AML-193 (cell line): ENCODE measurements around the gene CCDC178.
"Not testable (repeated sequence)": the region's sequence is repeated elsewhere in the genome, so short reads cannot be mapped to it uniquely, and the experiment has no call there.

Experiments used
- DNase-seq, 2 experiments: peaks; one replicate each; lab custom pipeline; 2025; lab: John Stamatoyannopoulos, UW

The CCDC178 gene

DNA sequence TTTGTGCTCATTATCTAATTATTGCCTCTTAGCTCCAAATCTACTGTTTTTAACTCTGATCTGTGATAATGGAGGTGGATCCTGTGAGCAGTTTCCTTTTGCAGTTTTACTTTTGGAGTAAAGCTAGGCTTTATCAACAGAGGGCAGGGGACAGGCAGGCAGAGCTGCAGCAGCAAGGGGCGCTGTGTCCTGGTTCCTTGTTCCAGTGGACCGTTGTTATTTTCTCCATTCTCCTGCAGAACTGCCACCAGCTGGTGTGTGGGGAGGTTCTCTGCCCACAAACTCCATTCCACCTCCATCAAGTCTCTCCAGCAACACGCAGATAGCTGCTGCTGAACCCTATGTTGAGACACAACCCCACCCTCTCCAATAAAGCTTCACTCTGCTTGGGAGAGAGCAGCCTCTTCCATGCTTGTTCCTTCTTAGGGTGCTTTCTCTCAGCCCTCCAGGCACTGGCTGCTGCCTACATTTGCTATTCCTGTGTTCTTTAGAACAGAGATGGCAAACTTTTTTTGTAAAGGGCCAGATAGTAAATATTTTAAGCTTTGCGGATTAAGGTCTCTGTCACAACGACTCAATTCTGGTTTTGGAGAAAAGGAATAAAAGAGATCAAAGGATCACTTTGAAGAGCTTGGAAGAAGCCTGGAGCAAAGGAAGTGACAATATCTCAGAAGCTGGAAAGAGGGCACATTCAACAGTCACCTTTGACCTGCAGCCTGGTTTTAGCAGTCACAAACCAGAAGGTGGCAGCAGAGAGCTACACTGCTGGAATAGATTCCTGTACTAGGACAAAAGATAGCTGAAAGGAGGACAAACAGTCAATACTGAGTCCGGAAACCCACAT is 208.8 kb downstream of the CCDC178 start:
- DNase-seq, result peak; percentile 45 to 49

DNA sequence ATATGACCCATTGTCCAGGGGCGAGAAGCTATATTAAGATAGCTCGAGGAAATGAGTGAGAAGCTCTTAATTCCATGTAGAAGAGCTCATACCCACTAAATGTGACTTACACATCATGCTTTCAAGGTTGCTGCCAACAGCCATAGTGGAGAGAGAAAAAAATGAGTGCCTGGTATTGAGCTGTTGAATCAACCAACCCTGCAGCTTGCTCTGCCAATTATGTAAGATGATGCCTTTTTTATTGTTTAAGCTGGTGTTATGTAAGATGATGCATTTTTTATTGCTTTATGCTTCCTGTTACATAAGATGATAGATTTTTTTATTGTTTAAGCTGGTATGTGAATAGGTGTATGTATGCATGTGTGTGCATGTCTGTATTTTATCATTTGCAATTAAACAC is 228.2 kb downstream of the CCDC178 start:
- no peak for DNase-seq

DNA sequence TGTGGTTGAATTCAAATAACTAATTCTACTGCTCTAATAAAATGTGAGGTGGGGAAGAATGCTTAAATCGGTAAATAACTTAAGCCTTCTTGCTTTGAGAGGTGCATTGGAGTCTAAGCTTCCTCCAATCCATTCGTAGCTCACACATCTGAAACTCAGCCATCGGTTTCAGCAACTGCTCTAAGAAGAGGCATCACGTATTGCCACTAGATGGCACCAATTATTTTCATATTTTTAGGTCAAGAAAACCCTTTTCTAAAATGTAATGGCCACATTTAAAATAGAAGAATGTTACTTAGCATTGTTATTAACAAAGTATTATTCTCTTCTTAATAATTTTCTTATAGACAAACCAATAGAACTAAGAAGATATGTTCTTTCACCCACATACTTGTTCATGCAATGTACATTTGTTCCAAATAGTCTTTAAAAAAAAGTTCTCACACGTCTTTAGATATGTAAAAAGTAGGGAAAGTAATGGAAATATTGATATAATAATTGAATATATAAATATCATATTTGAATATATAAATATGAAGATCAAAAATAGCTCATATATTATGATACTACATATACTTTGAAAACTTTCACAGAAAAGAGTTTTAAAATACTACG is 229.8 kb downstream of the CCDC178 start:
- DNase-seq, result peak; percentile 34 to 36

DNA sequence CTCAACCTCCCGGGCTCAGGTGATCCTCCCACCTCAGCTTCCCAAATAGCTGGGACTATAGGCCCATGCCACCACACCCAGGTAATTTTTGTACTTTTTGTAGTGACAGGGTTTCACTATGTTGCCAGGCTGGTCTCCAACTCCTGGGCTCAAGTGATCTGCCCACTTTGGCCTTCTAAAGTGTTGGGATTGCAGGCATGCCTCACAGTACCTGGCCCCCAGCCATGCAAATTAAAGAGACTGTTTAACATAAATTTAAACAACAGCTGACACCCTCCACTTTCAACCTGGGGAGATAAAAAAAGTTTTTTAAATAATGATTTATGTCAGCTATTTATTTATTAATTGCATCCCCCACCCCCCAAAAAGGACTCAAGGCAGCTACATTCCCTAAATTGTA is 234.7 kb downstream of the CCDC178 start:
- DNase-seq, result no peak

DNA sequence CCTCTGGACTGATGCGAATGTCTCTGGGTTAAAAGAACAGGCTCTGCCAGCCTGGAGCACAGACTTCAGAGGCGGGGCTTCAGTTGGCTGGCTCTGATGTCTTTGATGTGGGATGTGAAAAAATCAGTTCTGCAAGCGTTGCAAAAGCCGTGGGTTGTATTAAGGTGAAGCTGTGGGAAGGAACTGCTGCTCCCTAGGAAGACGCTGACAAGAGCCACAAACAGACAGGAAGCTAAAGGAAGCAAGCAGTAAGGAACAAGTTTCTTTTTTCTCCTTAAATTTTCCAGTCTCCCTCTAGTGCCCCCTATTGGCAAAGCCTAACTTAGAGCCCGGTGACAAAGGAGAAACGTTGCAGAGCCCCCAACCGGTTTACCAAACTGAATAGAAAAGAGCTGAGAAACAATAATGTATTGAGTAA is 239.0 kb downstream of the CCDC178 start:
- peak; percentile 6 to 24 for DNase-seq

DNA sequence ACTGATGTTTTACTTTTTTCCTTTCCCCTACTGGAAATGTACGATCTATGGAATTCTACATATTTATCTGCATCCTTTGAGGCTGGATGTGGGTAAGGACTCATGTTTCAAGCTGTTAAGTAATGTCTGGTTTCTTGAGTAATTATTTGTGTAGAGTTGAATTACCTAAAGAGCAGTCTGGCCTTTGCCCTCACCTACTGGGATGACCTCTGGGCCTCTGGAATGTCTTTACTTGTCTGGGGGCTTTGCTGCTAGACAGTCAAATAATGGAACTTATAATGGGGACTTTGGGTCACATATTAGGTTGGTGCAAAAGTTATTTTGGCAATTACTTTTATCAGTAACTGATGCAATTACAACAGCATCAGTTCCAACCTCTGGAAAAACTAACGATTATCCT is 244.7 kb downstream of the CCDC178 start:
- DNase-seq, result no peak

DNA sequence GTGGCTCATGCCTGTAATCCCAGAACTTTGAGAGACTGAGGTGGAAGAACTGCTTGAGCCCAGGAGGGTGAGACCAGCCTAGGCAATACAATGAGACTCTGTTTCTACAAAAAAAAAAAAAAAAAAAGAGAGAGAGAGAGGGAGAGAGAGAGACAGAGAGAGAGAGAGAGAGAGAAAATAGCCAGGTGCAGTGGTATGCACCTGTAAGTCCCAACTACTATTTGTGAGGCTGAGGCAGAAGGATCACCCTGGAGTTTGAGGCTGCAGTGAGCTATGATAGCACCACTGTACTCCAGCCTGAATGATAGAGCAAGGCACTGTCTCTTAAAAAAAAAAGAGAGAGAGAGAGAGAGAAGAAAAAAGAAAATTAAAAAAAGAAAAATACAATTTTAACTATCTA is 245.7 kb downstream of the CCDC178 start:
- no peak for DNase-seq

DNA sequence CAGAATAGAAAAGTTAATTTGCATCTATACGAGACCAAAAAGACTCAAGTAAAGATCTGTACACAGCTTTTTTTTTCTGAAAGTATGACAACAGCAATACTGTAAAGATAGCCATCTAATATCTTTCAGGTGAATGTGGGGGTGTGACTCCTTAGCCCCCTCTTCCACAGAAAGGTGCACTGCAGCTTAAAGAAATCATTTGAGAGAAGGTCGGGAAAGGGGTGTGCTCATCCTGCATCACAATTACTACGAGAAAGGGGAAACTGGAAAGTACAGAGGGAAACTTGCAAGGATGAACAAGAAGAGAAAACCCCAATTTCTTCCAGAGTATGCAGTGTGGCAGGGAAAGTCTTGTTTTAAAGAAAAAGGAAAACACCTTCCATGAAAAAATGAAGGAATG is 255.6 kb downstream of the CCDC178 start:
- no peak for DNase-seq

DNA sequence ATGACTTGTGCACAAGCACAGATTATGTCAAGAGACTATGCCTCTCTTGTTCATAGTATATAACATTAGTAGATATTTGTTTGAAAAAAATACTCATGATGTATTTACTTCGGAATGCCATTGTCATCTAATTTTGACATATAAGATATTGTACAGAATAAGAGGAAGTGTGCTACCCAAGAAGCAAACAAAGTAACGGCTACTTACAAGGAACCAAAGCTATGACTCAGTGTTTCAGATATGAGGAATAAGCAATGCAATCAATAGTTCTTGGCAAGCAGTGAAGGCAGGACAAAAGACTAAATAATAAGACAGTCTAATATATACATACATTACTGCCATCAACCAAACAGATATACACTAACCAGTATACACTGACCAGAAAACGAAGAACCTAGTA is 256.3 kb downstream of the CCDC178 start:
- no peak for DNase-seq

DNA sequence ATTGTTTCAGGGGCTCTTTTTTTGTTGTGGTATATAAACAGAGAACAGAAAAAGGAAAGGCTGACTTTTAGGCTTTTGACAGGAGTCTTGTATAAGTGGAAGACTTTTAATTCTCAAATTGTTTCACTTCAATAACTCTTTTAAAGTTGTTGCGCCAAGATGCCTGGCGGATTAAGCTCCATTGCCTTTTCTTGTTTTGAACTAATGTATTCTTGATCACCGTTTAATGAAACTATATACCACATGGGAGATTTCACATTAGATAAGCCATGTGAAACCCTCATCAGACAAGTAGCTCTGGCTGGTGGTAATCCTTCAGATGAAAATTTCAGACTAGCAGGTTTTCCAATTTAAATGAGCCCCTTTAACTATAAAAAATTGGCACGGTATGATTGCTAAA is 257.4 kb downstream of the CCDC178 start:
- no peak for DNase-seq

DNA sequence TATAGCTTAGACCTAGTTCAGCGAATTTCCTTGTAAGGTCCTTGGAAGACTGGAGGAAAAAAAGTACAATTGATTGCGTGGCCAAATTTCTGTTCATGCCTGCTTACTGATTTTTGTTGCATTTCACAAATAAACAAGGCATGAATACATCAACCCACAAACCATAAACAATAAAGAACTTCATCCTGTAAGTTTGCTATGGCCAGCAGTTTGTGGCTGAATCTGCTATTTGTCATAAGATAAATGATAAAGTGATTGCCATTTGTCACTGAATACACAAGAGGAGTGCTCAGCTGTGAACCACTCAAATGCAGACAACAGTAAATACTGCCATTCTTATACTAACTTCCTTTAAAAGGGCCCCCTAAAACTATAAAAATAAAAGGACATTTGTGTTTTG is 259.5 kb downstream of the CCDC178 start:
- no peak for DNase-seq

DNA sequence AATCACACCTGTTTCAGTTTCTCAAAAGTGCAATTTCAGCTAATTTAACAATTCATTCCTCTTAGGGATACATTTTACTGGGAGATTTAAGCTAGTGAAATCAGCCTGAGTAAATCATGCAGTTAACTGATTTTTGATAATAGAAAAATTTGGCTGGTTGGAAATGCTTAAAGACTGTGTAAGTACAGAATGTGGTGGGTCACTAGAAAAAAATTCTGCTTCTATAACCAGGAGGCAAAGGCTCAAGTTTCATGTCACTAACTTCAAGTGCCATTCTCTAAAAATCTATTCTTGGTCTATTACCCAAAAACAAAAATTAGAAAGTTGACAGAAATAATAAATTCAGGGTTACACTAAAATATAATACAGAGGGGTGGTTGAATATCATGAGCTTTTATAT is 271.3 kb downstream of the CCDC178 start:
- DNase-seq, result no peak

DNA sequence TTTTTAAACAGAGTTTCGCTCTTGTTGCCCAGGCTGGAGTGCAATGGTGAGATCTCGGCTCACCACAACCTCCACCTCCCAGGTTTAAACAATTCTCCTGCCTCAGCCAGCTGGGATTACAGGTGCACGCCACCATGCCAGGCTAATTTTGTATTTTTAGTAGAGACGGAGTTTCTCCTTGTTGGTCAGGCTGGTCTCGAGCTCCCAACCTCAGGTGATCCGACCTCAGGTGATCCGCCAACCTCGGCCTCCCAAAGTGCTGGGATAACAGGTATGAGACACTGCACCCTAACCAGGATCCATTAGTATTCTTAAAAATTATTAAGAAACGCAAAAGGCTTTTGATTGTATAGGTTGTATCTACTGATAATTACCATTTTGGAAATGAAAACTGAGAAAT is 276.4 kb downstream of the CCDC178 start:
- DNase-seq, result not testable (repeated sequence)

DNA sequence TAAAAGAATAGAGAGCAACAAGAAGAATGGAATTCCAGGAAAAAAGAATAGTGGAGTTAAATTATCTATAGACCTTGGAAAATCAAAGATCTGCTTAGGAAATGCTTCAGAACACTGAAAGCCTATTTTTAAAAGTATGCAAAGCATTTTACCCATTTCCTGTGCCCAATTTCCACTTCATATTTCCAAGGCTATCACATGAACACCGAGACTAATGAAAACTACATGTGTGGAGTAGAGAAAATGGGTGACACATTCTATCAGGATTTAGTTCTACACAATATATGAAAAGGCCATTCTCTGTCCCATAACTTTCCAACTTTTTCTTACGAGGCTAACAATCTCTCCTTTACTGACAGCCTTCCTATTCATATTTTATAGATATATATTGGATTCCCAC is 279.4 kb downstream of the CCDC178 start:
- no peak for DNase-seq

DNA sequence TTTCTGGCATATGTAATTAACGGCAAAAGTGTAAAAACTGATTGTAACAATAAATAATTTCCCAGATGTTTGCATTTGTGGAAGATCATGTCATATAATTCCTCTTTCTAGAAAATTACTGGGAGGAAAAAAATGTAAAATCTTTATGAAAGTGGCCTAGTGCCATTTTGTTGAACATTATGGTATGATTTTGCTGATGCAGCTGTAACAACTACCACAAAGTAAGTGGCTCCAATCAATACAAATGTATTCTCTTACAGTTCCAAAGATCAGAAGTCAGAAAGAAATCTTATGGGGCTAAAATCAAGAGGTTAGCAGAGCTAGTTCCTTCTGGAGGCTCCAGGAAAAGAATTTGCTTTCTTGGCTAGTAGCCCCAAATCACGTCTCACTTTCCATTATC is 281.4 kb downstream of the CCDC178 start:
- no peak for DNase-seq

DNA sequence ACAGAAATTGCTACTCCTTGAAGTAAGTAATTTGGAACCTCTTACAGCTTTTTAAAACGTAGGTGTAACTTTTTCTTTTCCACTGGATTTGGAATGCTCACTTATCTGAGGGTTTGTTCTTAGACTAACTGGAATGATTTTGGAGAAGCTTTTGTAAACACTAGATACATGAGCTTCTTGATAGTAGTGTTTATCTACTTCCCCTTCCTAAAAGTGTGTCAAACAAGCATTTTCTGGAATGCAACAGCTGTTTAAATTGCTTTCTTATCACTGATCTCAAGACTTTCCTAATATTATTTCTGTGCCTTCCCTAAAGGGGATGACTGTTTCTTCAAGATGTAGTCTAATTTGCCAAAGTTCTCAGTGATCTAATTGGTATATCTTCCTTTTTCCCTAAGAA is 282.6 kb downstream of the CCDC178 start:
- no peak for DNase-seq

DNA sequence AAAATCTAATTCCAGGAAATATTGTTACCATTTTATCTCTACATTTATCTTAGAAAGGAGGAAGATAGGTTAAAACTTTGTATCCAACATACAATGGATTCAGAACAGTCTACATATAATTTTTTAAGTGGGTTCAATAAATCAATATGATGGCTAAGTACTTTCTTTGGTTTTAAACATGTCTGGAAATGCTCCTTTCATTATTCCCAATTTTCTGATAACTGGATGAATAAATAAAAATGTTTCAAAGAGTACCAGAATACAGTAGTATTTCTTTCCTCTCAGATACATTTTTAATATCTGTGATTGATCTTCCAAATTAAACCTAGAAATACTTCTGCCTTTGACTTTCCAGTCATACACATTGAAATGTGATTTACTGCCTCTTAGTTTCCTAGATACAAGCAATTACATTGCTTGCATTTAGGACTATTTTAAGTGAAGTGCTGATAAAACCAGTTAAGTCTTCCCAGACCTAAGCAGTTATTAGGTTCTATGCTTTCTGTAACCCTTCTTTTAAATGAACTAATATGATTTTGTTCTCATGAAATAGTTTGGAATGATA is 283.5 kb downstream of the CCDC178 start:
- no peak for DNase-seq

DNA sequence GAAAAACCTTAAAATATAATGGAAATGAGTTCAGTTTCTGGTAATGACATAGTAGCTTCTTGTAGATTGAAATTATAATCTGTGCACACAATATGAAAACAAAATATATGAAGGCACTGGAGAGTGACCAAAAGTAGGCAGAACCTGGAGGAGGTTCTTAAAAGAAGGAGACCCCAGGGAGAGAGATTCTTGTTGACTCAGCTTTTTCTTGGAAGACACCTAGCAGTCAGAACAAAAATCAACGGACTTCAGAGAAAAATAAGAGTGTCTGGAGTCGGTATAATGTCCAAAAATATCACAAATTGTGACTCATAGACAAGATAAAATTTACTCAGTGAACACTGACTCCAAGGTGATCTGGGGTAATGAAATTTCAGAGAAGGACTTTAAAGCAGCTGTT is 286.5 kb downstream of the CCDC178 start:
- no peak for DNase-seq

DNA sequence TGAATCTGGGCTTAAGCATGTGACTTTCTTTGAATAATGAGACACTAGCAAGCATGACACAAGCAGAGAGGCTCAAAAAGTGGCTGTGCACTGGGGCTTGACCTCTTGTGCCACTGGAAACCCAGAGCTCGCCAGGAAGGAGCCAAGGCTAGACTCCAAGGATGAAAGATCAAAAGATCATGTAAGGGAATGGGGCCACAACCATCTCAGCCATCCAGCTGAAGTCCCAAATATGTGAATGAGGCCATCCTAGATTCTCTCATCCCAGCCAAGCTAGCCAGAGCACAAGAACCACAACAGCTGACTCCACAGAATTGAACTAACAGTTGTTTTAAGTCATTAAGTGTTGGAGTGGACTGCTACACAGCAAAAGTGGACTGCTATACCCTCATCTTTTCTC is 288.1 kb downstream of the CCDC178 start:
- no peak for DNase-seq

DNA sequence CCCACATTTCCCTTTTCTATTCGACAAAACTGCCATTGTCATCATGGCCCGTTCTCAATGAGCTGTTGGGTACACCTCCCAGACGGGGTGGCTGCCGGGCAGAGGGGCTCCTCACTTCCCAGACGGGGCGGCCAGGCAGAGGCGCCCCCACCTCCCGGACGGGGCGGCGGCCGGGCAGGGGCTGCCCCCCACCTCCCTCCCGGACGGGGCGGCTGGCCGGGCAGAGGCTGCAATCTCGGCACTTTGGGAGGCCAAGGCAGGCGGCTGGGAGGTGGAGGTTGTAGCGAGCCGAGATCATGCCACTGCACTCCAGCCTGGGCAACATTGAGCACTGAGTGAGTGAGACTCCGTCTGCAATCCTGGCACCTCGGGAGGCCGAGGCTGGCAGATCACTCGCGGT is 292.7 kb downstream of the CCDC178 start:
- not testable (repeated sequence) for DNase-seq

DNA sequence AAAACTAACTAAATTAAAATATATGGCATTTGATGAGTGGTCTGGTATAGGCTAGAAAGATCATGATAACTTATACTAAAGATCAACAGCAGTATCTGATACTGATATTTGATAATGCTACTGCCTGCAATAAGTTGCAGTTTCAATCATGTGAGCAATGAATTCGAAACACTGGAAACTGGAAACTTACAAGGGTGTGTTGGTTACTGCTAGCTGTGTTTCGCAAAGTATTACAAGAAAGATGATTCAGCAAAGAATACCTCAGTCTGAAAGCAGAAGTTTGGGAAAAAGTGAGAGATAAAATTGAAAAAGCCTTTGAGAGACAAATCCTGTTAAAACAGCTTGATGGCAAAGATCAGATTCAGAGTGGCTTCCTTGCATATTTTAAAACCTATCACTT is 294.5 kb downstream of the CCDC178 start:
- peak; percentile 54 to 65 for DNase-seq

DNA sequence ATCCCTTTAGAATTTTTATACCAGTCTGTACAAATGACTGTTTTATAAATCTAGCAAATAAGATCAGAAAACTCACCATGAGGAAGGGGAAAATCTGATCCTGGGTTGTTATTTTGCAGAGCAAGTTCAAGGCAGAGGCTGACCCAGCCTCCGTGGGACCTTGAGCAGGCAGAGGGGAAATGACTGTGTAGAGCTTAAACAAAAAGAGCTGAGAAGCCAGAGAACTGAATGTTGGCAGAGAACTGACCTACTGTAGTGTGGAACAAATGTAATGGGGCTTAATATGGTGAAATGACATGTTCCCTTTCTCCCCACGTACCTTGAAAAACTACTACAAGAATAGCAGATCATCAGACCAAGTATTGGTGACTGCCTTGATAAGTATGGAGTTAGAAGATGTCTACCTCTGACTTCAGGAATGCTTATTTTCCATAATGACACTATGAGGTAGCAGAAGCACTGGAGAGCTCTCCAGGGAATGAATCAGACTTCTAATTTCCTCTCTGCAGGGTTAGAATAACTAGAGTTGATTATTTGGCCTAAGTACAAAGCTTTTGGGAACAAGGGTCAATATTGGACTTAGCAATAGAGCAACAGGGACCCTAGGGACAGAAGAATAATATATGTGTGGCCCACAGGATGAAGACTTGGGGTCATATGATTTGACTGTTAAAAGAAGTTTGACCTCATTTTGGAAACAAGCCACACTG is 304.4 kb downstream of the CCDC178 start:
- no peak for DNase-seq

DNA sequence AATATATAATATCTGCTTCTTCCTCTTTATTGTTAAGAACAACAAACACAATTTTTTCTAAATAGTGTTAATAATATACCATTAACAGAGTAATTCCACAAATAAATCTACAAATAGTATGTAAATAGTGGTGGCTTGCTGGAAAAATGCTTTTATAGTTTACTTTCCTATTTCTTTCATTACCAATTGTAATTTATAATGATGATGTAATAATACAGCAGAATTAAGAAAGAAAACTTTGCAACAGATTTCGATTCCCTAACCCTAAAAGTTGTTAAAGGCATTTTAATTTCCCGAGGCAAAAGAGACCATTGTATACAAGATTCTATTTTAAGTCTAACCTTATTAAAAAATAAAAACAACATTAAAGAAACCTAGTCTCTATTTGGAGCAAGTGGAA is 307.9 kb downstream of the CCDC178 start:
- no peak for DNase-seq
